ENCODE measurements around the gene TMEM14C.

GRCh38 chr6:10692965-10693538 is 29.8 kb upstream of the TMEM14C start:
- TF ChIP-seq CTCF (IDR thresholded peaks at IDR 0.05; ENCODE audit: low read depth, low read length) (no peak), POLR2A (IDR thresholded peaks at IDR 0.05; ENCODE audit: extremely low read depth, insufficient read length) (no peak), MAX (IDR thresholded peaks at IDR 0.05; ENCODE audit: low read depth, low read length) (no peak)
